NCI-H446 (cell line): Measurements from ENCODE around the gene PLEKHM1.
A peak's percentile ranks its signal among the peaks of the same experiment; 100 is the strongest.

Experiments used
- DNase-seq, 2 experiments: peaks; one replicate each; lab custom pipeline; 2025; lab: John Stamatoyannopoulos, UW

Gene PLEKHM1

DNA sequence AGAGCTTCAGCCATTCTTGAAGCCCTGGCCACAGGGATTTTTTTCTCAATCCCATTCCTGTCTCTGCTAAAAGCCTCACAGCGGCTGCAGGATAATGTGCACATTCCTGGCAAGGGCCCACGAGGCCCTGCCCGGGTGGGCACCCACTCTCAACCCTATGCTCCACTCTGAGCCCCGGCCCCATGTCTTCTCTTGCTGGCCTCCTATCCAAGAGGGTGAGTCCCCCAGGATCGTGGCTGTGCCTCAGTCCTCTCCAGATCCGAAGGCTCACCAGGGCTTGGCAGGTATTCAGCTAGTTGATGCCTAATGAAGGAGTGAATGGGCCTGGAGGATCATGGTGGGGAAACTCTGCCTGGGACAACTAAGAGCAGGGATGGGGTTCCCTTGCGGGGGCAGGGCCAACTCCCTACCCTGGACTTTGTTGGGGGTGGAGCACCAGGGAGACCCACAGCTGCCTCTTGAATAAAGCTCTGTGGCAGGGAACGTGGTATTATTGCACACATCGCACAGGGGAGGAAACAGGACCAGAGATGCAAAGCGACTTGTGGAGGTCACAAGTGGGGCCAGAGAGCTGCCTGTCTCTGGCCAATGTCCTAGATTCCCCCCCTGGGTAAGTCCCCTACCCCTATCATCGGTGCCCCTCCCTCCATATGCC is 63.2 kb downstream of the PLEKHM1 start:
- no peak for DNase-seq

GRCh38 chr17:45426561-45426960 is 64.0 kb downstream of the PLEKHM1 start:
- no peak for DNase-seq

- no peak for DNase-seq
These were observed 64.5 kb downstream of the PLEKHM1 start for GRCh38 chr17:45425984-45426413.

GRCh38 chr17:45425125-45425983 is 65.2 kb downstream of the PLEKHM1 start:
- peak in 1 of 2 experiments; percentile 31 for DNase-seq

DNA sequence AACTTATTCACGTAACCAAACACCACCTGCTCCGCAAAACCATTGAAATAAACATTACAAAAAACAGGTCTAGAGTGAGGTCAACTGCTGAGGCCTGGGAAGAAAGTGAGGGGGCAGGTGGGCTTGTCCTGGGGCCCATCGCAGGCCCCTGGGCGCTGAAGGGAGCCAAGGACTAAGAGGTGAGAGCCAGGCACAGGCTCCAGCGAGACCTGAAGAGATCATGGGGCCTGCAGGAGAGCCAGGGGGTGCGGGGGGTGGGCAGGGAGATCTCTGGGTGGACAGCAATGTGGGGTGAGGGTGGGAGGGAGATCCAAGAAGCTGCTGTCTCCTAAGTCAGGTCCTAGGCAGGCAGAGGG is 65.8 kb downstream of the PLEKHM1 start:
- DNase-seq, result no peak

DNA sequence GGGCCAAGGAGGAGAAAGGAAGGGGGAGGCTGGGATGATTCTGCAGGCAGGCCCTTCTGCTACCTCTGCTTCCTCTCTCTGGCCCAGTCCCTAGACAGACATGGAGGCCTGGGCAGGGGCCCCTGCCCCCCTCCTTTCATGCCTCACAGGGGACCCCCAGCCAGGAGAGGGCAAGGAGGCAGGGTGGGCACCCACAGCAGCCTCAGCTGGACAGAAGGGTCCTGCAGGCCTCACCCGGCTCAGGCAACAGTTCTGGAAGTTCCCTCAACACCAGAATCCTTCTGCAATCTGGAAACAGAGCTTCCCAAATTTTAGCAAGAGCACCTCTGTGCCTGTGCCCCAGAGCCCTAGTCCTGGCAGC is 66.6 kb downstream of the PLEKHM1 start:
- no peak for DNase-seq

GRCh38 chr17:45423304-45423974 is 67.1 kb downstream of the PLEKHM1 start:
- DNase-seq, result no peak

DNA sequence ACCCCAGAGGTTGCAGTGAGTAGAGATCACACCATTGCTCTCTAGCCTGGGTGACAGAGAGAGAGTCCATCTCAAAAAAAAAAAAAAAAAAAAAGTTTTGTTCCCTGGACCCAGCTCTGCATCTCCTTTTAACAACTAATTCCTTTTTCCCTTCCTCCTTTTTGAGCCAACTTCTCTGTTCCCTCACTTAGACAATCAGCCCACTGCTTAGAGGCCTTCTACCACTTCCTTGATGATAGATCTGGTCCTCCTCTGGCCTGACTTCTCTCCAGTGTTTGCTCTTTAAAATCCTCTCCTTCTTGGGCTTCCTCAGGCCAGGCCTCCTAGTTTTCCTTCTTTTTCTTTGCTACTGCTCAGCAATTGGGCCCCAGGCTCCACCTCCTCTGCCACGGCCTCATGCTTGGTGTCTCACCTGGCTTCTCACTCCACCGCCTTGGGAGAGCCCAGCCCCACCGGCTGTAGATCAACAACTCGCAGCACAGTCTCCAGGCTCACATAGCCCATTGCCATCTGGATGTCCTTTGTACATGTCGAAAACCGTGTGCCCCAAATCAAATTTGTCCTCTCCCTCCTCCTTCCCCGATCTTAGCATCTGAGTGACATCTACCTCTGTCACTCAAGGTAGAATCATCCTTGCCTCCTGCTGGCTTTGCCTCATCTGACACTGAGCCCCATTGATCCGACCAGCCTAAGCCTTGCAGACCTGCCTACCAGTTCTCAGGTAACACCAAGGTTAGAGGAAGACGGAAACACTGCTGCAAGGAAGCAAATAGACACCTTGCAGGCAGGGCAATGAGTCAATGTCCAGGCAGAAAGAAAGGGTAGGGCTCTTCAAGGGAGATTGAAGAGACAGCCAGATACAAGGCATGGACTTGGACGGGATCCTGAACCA is 75.3 kb downstream of the PLEKHM1 start:
- no peak for DNase-seq

DNA sequence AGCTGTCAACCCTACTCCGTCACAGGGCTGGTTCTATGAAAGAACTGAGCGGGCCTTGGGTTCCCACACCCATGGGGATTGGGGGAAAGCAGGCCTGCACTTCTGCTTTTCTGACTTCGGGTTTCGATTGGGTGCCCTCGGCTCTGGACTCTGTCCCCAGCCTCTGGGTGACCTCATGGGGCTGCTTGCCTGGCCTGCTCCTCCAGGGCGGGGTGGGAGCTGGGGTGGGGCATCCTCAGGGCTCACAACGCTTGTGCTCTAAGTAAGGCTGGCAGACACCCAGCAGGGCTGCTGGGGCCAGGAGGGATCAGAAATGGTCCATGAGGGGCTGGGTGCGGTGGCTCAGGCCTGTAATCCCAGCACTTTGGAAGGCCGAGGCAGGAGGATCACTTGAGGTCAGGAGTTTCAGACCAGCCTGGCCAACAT is 77.0 kb downstream of the PLEKHM1 start:
- DNase-seq, result no peak

GRCh38 chr17:45411348-45412105 is 79.0 kb downstream of the PLEKHM1 start:
- DNase-seq, result no peak

DNA sequence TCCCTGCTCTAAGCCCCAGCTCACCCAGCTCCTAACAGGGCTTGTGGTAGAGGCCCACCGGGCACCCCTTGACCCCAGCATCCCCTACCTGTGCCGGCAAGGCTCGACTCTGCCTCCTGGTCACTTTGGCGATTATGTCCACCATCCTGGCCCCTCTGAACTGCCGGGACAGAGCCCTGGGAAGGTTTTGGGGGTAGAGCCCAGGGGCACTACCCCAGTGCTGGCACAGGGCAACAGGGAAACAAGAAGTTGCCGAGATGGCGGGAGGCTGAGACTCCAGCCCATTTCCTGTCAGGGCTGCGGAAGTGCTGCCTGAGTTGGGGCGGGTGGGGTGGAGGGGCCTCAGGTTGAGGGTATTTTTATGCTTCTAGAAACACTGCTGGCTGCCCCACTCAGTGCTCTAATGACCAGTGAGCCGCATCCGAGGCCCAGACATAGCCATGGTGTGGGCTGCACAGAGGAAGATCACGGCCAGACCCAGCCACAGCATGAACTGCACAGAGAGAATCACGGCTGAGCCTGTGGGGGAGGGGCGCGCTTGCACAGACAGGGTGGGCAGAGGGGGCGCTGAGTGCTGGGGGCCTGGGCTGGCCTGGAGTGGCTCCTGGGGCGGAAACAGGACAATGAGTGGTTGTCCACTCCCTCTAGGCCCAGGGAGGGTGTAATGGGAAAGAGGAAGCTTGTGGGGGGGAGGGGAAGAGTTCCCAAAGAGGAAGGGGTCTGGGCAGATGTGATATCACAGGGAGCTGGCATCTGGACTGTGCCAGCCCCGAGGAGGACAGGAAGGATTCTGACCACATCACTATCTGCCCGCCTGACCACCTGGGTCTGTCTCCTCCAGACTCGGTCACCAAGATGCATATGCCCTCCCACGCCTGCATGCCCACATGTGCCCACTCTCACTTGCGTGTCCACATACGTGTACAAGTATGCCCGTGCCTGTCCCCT is 80.1 kb downstream of the PLEKHM1 start:
- DNase-seq, result no peak

DNA sequence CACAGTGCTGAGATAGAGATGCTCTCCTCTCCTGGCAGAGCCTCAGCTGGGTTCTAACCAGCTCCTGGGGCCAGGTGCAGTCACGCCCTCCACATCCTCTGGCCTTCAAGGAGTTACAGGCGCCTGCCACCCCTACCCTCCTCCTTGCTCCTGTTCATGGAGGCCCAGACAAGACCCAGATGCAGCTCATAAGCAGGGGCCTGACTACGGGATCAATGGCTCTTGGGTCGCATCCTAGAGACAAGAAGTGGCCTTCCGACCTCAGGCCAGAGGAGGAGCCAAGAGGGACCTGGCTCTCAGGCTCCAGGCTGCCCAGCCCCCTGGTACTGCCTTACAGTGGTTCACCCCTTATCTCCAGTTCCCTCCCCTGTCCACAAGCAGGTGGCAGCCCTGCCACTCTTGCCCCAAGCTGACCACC is 80.9 kb downstream of the PLEKHM1 start:
- DNase-seq, result no peak

- peak in 1 of 2 experiments; percentile 49 for DNase-seq
These were observed 81.7 kb downstream of the PLEKHM1 start for GRCh38 chr17:45408611-45409421.

GRCh38 chr17:45406107-45406506 is 84.4 kb downstream of the PLEKHM1 start:
- DNase-seq, result no peak

GRCh38 chr17:45405250-45406086 is 85.1 kb downstream of the PLEKHM1 start:
- no peak for DNase-seq

GRCh38 chr17:45404870-45405249 is 85.7 kb downstream of the PLEKHM1 start:
- DNase-seq, result no peak

DNA sequence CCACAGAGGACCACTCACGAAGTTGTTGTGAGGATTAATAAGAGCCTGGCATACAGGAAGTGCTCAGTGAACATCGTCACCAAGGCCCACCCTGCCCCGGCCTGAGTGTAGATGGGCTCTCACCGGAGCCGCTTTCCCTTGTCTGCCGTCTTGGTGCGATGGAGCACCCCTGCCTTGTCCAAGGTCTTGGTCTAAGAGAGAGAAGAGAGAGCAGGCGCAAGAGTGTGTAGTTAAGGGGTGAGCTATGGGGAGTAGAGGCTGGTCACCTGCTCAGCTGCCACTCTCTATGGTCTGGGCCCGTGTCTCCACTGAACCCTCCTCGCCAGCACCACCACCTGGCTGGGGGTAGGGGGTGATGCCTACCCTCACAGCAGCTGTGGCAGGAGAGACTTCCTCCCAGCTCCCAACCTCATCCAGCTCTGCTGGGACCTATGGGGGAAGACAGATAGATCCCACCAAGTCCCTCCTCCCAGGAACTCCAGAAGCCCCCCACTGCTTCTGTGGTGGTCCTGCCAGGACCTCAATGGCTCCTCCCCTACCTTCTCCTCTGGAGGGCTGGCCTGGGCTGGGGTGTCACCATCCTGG is 86.5 kb downstream of the PLEKHM1 start:
- no peak for DNase-seq

DNA sequence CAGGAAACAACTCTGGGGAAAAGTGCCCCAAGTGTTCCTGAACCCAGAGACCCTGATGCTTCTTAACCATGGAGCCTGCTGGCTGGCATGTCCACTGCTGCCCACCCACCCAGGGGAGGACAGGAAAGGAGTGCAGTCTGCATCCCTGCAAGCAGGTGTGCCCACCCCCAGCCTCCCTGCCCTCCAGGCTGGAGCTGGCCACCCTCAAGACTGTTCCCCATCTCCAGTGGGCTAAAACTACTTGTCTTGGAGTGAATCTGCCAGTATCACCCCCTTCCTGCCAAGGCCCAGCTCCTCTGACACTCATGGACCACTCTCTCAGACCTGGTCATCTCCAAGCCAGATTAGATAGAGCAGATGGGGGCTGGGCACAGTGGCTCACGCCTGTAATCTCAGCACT is 87.6 kb downstream of the PLEKHM1 start:
- DNase-seq, result no peak
